DND-41 (cell line): ENCODE results near the gene CARNS1.

Experiments used
- ATAC-seq: fragments of 200-7000 bp; cut with Tn5 transposase; 3 replicates; pipeline ENCODE4 v1.9.1; 2021; ENCODE audit warnings: low read depth; ENCODE audit not compliant: insufficient read depth
- DNase-seq: peaks from one replicate; pipeline ENCODE4 v3.0.0-alpha.2; 2020
- H2AFZ ChIP-seq: 2 replicates; pipeline ENCODE4 v1.6.0; 2012; ENCODE audit warnings: low read depth, low read length
- H3K27ac ChIP-seq: 2 replicates; pipeline ENCODE4 v1.5.1; 2012; ENCODE audit warnings: low read length, inconsistent platforms
- H3K27me3 ChIP-seq: fragments of 200-600 bp; sonication (generic); 2 replicates; pipeline ENCODE4 v1.6.0; 2012; ENCODE audit warnings: low read length, mild to moderate bottlenecking, inconsistent platforms; ENCODE audit not compliant: insufficient read depth, poor library complexity
- H3K36me3 ChIP-seq: 2 replicates; pipeline ENCODE4 v1.5.1; 2012; ENCODE audit warnings: low read length, inconsistent platforms; ENCODE audit not compliant: insufficient read depth
- H3K4me1 ChIP-seq: 2 replicates; pipeline ENCODE4 v1.5.1; 2012; ENCODE audit warnings: mild to moderate bottlenecking, low read length; ENCODE audit not compliant: insufficient read depth
- H3K4me2 ChIP-seq: 2 replicates; pipeline ENCODE4 v1.6.0; 2012; ENCODE audit warnings: mild to moderate bottlenecking, moderate library complexity, low read length, inconsistent platforms; ENCODE audit not compliant: insufficient read depth
- H3K4me3 ChIP-seq, 2 experiments: fragments of 200-600 bp in 1 of 2; shearing (Covaris generic) in 1 of 2; 2 replicates each; pipeline ENCODE4 v1.5.1; 2012 to 2016; ENCODE audit warnings: inconsistent platforms in 2 of 2, low read length in 2 of 2, mild to moderate bottlenecking in 2 of 2, low read depth in 1 of 2, moderate library complexity in 1 of 2
- H3K79me2 ChIP-seq: 2 replicates; pipeline ENCODE4 v1.6.0; 2012; ENCODE audit warnings: low read length, inconsistent platforms; ENCODE audit not compliant: insufficient read depth
- H3K9ac ChIP-seq: 2 replicates; pipeline ENCODE4 v1.6.0; 2012; ENCODE audit warnings: low read depth, mild to moderate bottlenecking, inconsistent platforms, low read length, moderate library complexity
- H3K9me3 ChIP-seq: 2 replicates; pipeline ENCODE4 v1.5.1; 2012; ENCODE audit warnings: low read length, moderate library complexity, mild to moderate bottlenecking, inconsistent platforms; ENCODE audit not compliant: insufficient read depth, severe bottlenecking
- H4K20me1 ChIP-seq: 2 replicates; pipeline ENCODE4 v1.6.0; 2012; ENCODE audit warnings: low read length; ENCODE audit not compliant: insufficient read depth
- CTCF ChIP-seq: IDR thresholded peaks from 2 replicates; pipeline ENCODE4 v1.5.1; 2012; ENCODE audit warnings: borderline replicate concordance, low read length, moderate library complexity, mild to moderate bottlenecking; ENCODE audit not compliant: poor library complexity, severe bottlenecking; ENCODE audit errors: extremely low read depth
- EZH2 ChIP-seq: IDR thresholded peaks from 3 replicates; pipeline ENCODE4 v1.6.1; 2012; ENCODE audit warnings: borderline replicate concordance, low read depth, mild to moderate bottlenecking, moderate library complexity, low read length, inconsistent platforms; ENCODE audit not compliant: severe bottlenecking

The CARNS1 gene

GRCh38 chr11:67413266-67413849 is 2.1 kb upstream of the CARNS1 start:
- no peaks in the 10 kb centered on the region for H3K27me3 ChIP-seq
- H3K9ac ChIP-seq: peak overlapping the region; percentile 20; the same call in 1 of the 2 replicates
- no peak overlapping the region for H3K4me2 ChIP-seq
- H3K27ac ChIP-seq: peak overlapping the region; percentile 64
- no peaks in the 10 kb centered on the region for H3K9me3 ChIP-seq
- H3K4me3 ChIP-seq: no peak overlapping the region
- peaks cover 16% of the 10 kb centered on the region for H3K79me2 ChIP-seq
- no peaks in the 10 kb centered on the region; the same call in 1 of the 2 replicates for H3K36me3 ChIP-seq
- H4K20me1 ChIP-seq: no peaks in the 10 kb centered on the region
- DNase-seq (peak; percentile 52), ATAC-seq (no peak)
- H3K4me1 ChIP-seq: peaks cover 77% of the 10 kb centered on the region
- TF ChIP-seq EZH2: no peak
- TF ChIP-seq CTCF: no peak
- H2AFZ ChIP-seq: no peak overlapping the region

- ATAC-seq (peak; percentile 69), DNase-seq (peak; percentile 92)
- Histone ChIP-seq H3K36me3 (peaks cover 6% of the 10 kb centered on the region; the same call in 1 of the 2 replicates), H3K27me3 (no peaks in the 10 kb centered on the region), H2AFZ (peak overlapping the region; percentile 21; the same call in 1 of the 2 replicates), H3K79me2 (peaks cover 37% of the 10 kb centered on the region), H3K4me2 (peak overlapping the region; percentile 95), H3K9ac (peak overlapping the region; percentile 91), H3K27ac (peak overlapping the region; percentile 93), H3K4me1 (peaks cover 71% of the 10 kb centered on the region), H3K4me3 (peak overlapping the region in 1 of 2 experiments; percentile 44; a peak in 2 of 4 replicates), H4K20me1 (no peaks in the 10 kb centered on the region), H3K9me3 (no peaks in the 10 kb centered on the region)
- no peak for TF ChIP-seq EZH2
- no peak for TF ChIP-seq CTCF
Measured at GRCh38 chr11:67416416-67417335, 1.2 kb downstream of the CARNS1 start.

- Histone ChIP-seq H3K27ac (peak overlapping the region; percentile 93), H3K4me3 (peak overlapping the region in 1 of 2 experiments; percentile 44; a peak in 2 of 4 replicates), H4K20me1 (no peaks in the 10 kb centered on the region), H2AFZ (peak overlapping the region; percentile 21; the same call in 1 of the 2 replicates), H3K9me3 (no peaks in the 10 kb centered on the region), H3K4me2 (peak overlapping the region; percentile 95), H3K79me2 (peaks cover 37% of the 10 kb centered on the region), H3K36me3 (peaks cover 6% of the 10 kb centered on the region; the same call in 1 of the 2 replicates), H3K4me1 (peaks cover 65% of the 10 kb centered on the region), H3K27me3 (no peaks in the 10 kb centered on the region), H3K9ac (peak overlapping the region; percentile 91)
- no peak for TF ChIP-seq EZH2
- TF ChIP-seq CTCF: no peak
- DNase-seq (no peak), ATAC-seq (no peak)
Measured at GRCh38 chr11:67417425-67417824, 1.9 kb downstream of the CARNS1 start.
